ENCODE measurements around the gene ATXN1.

The ATXN1 gene

GRCh38 chr6:16582446-16583143 is 178.7 kb downstream of the ATXN1 start:
- TF ChIP-seq CTCF (IDR thresholded peaks at IDR 0.05): no peak

- no peak for TF ChIP-seq CTCF (IDR thresholded peaks at IDR 0.05)
These were observed 182.5 kb downstream of the ATXN1 start for GRCh38 chr6:16578695-16579285.

- TF ChIP-seq CTCF (IDR thresholded peaks at IDR 0.05): no peak
These were observed 184.6 kb downstream of the ATXN1 start for GRCh38 chr6:16576451-16577368.

- TF ChIP-seq CTCF (IDR thresholded peaks at IDR 0.05): no peak
These were observed 185.6 kb downstream of the ATXN1 start for GRCh38 chr6:16575655-16576054.

GRCh38 chr6:16572943-16573342 is 188.3 kb downstream of the ATXN1 start:
- no peak for TF ChIP-seq CTCF (IDR thresholded peaks at IDR 0.05)

GRCh38 chr6:16572317-16572716 is 188.9 kb downstream of the ATXN1 start:
- TF ChIP-seq CTCF (IDR thresholded peaks at IDR 0.05): no peak

GRCh38 chr6:16570946-16571345 is 190.3 kb downstream of the ATXN1 start:
- no peak for TF ChIP-seq CTCF (IDR thresholded peaks at IDR 0.05)
